DOHH2 (cell line): ENCODE data around the gene RMDN2.

ENCODE experiments used
- H3F3A ChIP-seq: fragments of 200-600 bp; sonication (generic), shearing (Covaris generic); 2 replicates; pipeline ENCODE4 v1.6.0; 2016; ENCODE audit warnings: antibody characterized with exemption, mild to moderate bottlenecking; ENCODE audit not compliant: control insufficient read depth, insufficient read depth
- H3K27ac ChIP-seq: fragments of 200-600 bp; sonication (generic); 2 replicates; pipeline ENCODE4 v1.5.1; 2014; ENCODE audit warnings: low read depth, mild to moderate bottlenecking, low read length, moderate library complexity
- H3K27me3 ChIP-seq: fragments of 200-600 bp; sonication (generic); 2 replicates; pipeline ENCODE4 v1.6.1; 2014; ENCODE audit warnings: mild to moderate bottlenecking, low read length, mixed read lengths; ENCODE audit not compliant: control insufficient read depth
- H3K36me3 ChIP-seq: fragments of 200-600 bp; sonication (generic); 2 replicates; pipeline ENCODE4 v1.6.1; 2014; ENCODE audit warnings: mild to moderate bottlenecking, low read length, moderate library complexity, mixed read lengths; ENCODE audit not compliant: control insufficient read depth
- H3K4me1 ChIP-seq: fragments of 200-600 bp; sonication (generic); 2 replicates; pipeline ENCODE4 v1.6.1; 2014; ENCODE audit warnings: mild to moderate bottlenecking, low read length, mixed read lengths; ENCODE audit not compliant: control insufficient read depth
- H3K4me2 ChIP-seq: fragments of 200-600 bp; sonication (generic); 2 replicates; pipeline ENCODE4 v1.6.0; 2014; ENCODE audit warnings: mild to moderate bottlenecking, low read length, moderate library complexity
- H3K4me3 ChIP-seq: fragments of 200-600 bp; sonication (generic); 2 replicates; pipeline ENCODE4 v1.5.1; 2014; ENCODE audit warnings: mild to moderate bottlenecking, low read length, mixed read lengths
- H3K79me2 ChIP-seq: fragments of 200-600 bp; sonication (generic); 2 replicates; pipeline ENCODE4 v1.6.1; 2014; ENCODE audit warnings: mild to moderate bottlenecking, low read length, mixed read lengths; ENCODE audit not compliant: control insufficient read depth
- H3K9me2 ChIP-seq: fragments of 200-600 bp; sonication (generic); replicated peaks from 2 replicates; pipeline ENCODE4 v1.6.1; 2014; ENCODE audit warnings: mild to moderate bottlenecking, low read length, mixed read lengths; ENCODE audit not compliant: control insufficient read depth
- H3K9me3 ChIP-seq: fragments of 200-600 bp; sonication (generic); 2 replicates; pipeline ENCODE4 v1.6.1; 2014; ENCODE audit warnings: antibody characterized with exemption, low read length, mixed read lengths; ENCODE audit not compliant: control insufficient read depth, insufficient read depth
- H4K20me1 ChIP-seq: fragments of 200-600 bp; sonication (generic); 2 replicates; pipeline ENCODE4 v1.6.0; 2014; ENCODE audit warnings: low read depth, mild to moderate bottlenecking, antibody characterized with exemption, low read length, moderate library complexity; ENCODE audit not compliant: control insufficient read depth, insufficient read depth
- CTCF ChIP-seq: fragments of 200-600 bp; sonication (generic); IDR thresholded peaks from one replicate; pipeline ENCODE4 v1.5.1; 2014; ENCODE audit warnings: antibody characterized with exemption, mild to moderate bottlenecking, low read depth, low read length; ENCODE audit not compliant: poor library complexity, severe bottlenecking
- EZH2phosphoT487 ChIP-seq: fragments of 200-600 bp; sonication (generic); IDR thresholded peaks from 2 replicates; pipeline ENCODE4 v1.6.1; 2017; ENCODE audit warnings: borderline replicate concordance, mild to moderate bottlenecking, antibody characterized with exemption, low read length, moderate library complexity, mixed read lengths

The RMDN2 gene

GRCh38 chr2:37881397-37881796 lies 43.7 kb upstream of the RMDN2 start:
- peaks cover 46% of the 10 kb centered on the region for H3K27me3 ChIP-seq
- H3K36me3 ChIP-seq, result no peaks in the 10 kb centered on the region
- H3K9me2 ChIP-seq, result no peaks in the 10 kb centered on the region
- H3K4me1 ChIP-seq, result no peaks in the 10 kb centered on the region
- H3K4me3 ChIP-seq, result no peak overlapping the region
- no peaks in the 10 kb centered on the region for H3K9me3 ChIP-seq
- H3K27ac ChIP-seq, result no peak overlapping the region
- H4K20me1 ChIP-seq, result no peaks in the 10 kb centered on the region; the same call in 1 of the 2 replicates
- no peaks in the 10 kb centered on the region for H3F3A ChIP-seq
- no peak for TF ChIP-seq EZH2phosphoT487
- no peak for TF ChIP-seq CTCF
- H3K79me2 ChIP-seq, result no peaks in the 10 kb centered on the region
- no peak overlapping the region for H3K4me2 ChIP-seq

- Histone ChIP-seq H3K27ac (no peak overlapping the region), H3K9me3 (no peaks in the 10 kb centered on the region), H3K4me2 (no peak overlapping the region), H3K4me3 (no peak overlapping the region), H3K27me3 (peaks cover 46% of the 10 kb centered on the region), H4K20me1 (no peaks in the 10 kb centered on the region), H3F3A (no peaks in the 10 kb centered on the region), H3K9me2 (no peaks in the 10 kb centered on the region), H3K4me1 (no peaks in the 10 kb centered on the region), H3K36me3 (no peaks in the 10 kb centered on the region), H3K79me2 (no peaks in the 10 kb centered on the region)
- TF ChIP-seq EZH2phosphoT487 (no peak), CTCF (no peak)
Measured at GRCh38 chr2:37882036-37882435, 43.1 kb upstream of the RMDN2 start.

GRCh38 chr2:37883518-37883917 lies 41.6 kb upstream of the RMDN2 start:
- Histone ChIP-seq H3K79me2 (no peaks in the 10 kb centered on the region), H3K36me3 (no peaks in the 10 kb centered on the region), H3K9me3 (no peaks in the 10 kb centered on the region), H3F3A (no peaks in the 10 kb centered on the region), H3K9me2 (no peaks in the 10 kb centered on the region), H3K4me3 (no peak overlapping the region), H3K4me1 (no peaks in the 10 kb centered on the region), H3K27me3 (peaks cover 43% of the 10 kb centered on the region), H3K4me2 (no peak overlapping the region), H4K20me1 (no peaks in the 10 kb centered on the region), H3K27ac (no peak overlapping the region)
- TF ChIP-seq CTCF, result no peak
- no peak for TF ChIP-seq EZH2phosphoT487
